Suprapubic skin (tissue), 4 donors: Measurements from ENCODE around the gene JPH2. TPM values are rescaled to one million over a fixed set of nuclear protein-coding genes. Genes with fewer than 3 reads are reported as not detected.

Experiments
- DNase-seq, 2 donors: peaks; one replicate each; pipeline ENCODE4 v3.0.0-alpha.2; 2019; ENCODE audit warnings: low spot score in 2 of 2
- H3K27ac ChIP-seq: fragments of 200-600 bp; sonication (generic); one replicate; pipeline ENCODE4 v1.5.1; 2019
- H3K27me3 ChIP-seq: fragments of 200-600 bp; sonication (generic); one replicate; pipeline ENCODE4 v1.5.1; 2019
- H3K36me3 ChIP-seq: fragments of 200-600 bp; sonication (generic); one replicate; pipeline ENCODE4 v1.5.1; 2019
- H3K4me1 ChIP-seq: fragments of 200-600 bp; sonication (generic); one replicate; pipeline ENCODE4 v1.5.1; 2019
- H3K4me3 ChIP-seq: fragments of 200-600 bp; sonication (generic); one replicate; pipeline ENCODE4 v1.5.1; 2019; ENCODE audit warnings: mild to moderate bottlenecking
- H3K9me3 ChIP-seq: fragments of 200-600 bp; sonication (generic); one replicate; pipeline ENCODE4 v1.5.1; 2019
- EP300 ChIP-seq: sonication (generic); formaldehyde crosslinking; IDR thresholded peaks from one replicate; pipeline ENCODE4 v1.6.1; 2017; ENCODE audit warnings: antibody characterized with exemption
- POLR2A ChIP-seq, 2 donors: fragments of 450-650 bp; IDR thresholded peaks; one replicate each; pipeline ENCODE4 v1.6.1; 2017; ENCODE audit warnings: antibody characterized with exemption in 2 of 2, mild to moderate bottlenecking in 2 of 2, moderate library complexity in 2 of 2
- POLR2AphosphoS5 ChIP-seq, 3 donors: sonication (generic); formaldehyde crosslinking; IDR thresholded peaks; one replicate each; pipeline ENCODE4 v1.6.1; 2017; ENCODE audit warnings: antibody characterized with exemption in 3 of 3
- WGBS: methylation state at CpG from one replicate; pipeline ENCODE4 v1.1.5; 2018; 5-methylcytosine and 5-hydroxymethylcytosine counted together
- total RNA-seq, 4 donors: library from RNA; depleted of rRNA; stranded (reverse); fragments of >200 nt; gene quantifications; one replicate each; pipeline ENCODE4 v1.1.0, GENCODE V29; 2016
- TF ChIP-seq, protein P1 (sequence below), 2 donors: fragments of 200-600 bp in 1 of 2; fragments of 450-650 bp in 1 of 2; sonication (generic) in 1 of 2; IDR thresholded peaks; one replicate each; pipeline ENCODE4 v1.5.1; 2016 to 2019; ENCODE audit warnings: antibody characterized with exemption in 2 of 2, mild to moderate bottlenecking in 1 of 2, moderate library complexity in 1 of 2

JPH2 gene
- total RNA-seq, 4 donors from 2014 or later = 3.8 to 5.0 (median 4.5) TPM

DNA sequence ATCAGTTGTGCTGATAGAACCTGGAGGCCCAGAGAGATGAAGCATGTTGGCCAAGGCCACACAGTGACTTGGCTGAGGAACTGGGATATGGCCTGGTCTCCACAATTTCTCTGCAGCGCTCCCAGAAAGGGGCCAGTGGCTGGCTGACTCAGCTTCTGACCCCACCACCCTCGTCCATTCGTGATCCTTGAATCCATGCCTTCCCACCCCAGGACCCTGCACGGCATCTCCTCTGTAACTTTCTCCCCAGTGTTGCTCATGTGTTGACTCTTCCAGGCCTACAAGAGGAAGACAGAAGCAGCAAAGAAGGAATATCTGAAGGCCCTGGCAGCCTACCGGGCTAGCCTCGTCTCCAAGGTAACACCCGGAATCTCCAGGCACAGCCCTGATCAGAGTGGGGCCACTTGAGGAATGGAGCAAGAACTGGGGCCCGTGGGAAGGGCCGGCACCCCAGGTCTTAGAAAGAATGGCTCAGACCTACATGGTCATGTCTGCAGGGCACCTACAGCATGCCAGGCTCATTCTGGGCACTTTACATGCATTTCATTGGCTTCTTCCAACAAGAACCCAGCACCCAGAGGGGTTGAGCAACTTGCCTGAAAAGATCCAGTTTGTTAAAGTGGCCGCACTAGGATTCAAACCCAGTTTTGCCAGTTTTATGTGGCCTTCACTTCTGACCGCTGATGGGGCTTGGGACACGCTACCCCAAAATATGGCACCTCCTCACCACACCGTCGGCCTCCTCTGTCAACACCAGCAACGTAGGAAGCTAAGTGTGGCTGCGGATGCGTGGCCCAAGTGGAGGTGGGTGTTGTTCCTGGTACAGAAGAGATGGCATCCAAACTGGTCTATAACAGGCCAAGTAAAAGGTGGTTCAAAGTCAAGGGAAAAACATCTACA lies 122.2 kb downstream of the JPH2 start:
- WGBS = 89% methylated on average over 16 of the region's 17 CpGs
- H3K4me3 ChIP-seq = no peak overlapping the region
- DNase-seq = peak in 1 of 2 donors; percentile 55

More for the DNA sequence above, 122.2 kb downstream of the JPH2 start:
- H3K27me3 ChIP-seq = peaks cover 11% of the 10 kb centered on the region
- H3K27ac ChIP-seq = no peak overlapping the region
- H3K4me1 ChIP-seq = no peaks in the 10 kb centered on the region
- no peaks in the 10 kb centered on the region for H3K9me3 ChIP-seq
- no peaks in the 10 kb centered on the region for H3K36me3 ChIP-seq
- no peak for TF ChIP-seq POLR2AphosphoS5 (IDR thresholded peaks at IDR 0.05)
- TF ChIP-seq, protein P1, sequence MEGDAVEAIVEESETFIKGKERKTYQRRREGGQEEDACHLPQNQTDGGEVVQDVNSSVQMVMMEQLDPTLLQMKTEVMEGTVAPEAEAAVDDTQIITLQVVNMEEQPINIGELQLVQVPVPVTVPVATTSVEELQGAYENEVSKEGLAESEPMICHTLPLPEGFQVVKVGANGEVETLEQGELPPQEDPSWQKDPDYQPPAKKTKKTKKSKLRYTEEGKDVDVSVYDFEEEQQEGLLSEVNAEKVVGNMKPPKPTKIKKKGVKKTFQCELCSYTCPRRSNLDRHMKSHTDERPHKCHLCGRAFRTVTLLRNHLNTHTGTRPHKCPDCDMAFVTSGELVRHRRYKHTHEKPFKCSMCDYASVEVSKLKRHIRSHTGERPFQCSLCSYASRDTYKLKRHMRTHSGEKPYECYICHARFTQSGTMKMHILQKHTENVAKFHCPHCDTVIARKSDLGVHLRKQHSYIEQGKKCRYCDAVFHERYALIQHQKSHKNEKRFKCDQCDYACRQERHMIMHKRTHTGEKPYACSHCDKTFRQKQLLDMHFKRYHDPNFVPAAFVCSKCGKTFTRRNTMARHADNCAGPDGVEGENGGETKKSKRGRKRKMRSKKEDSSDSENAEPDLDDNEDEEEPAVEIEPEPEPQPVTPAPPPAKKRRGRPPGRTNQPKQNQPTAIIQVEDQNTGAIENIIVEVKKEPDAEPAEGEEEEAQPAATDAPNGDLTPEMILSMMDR (IDR thresholded peaks at IDR 0.05) = no peak
- no peak for TF ChIP-seq EP300
- no peak for TF ChIP-seq POLR2A (IDR thresholded peaks at IDR 0.05)

Other genes with a start within 250 kb of the JPH2 start
- 10 to 100 TPM; 34.2 to 51.6 (median 41.3) TPM for gene OSER1, start 23.6 kb upstream of the JPH2 start, total RNA-seq
- not detected for gene GDAP1L1, start 60.1 kb upstream of the JPH2 start, total RNA-seq
- gene FITM2, start 124.0 kb upstream of the JPH2 start, total RNA-seq = 10 to 100 TPM; 10.4 to 15.9 (median 13.2) TPM
- gene R3HDML, start 149.9 kb upstream of the JPH2 start, total RNA-seq = not detected
- gene HNF4A, start 168.5 kb upstream of the JPH2 start, total RNA-seq = not detected